Mesenchymal stem cell (in vitro differentiated cells and primary cell): ENCODE results near the gene DNAJC13.
A peak's percentile ranks its signal among the peaks of the same experiment; 100 is the strongest.

Source experiments
- DNase-seq: peaks from one replicate; pipeline ENCODE4 v3.0.0-alpha.2; 2013
- H2AFZ ChIP-seq: one replicate; pipeline ENCODE4 v1.6.1; 2013; ENCODE audit warnings: low read depth, mild to moderate bottlenecking, control low read depth, inconsistent platforms, low read length, moderate library complexity
- H2AK5ac ChIP-seq: 2 replicates; pipeline ENCODE4 v1.6.1; 2013; ENCODE audit warnings: low read length, moderate library complexity, mild to moderate bottlenecking, inconsistent platforms; ENCODE audit not compliant: severe bottlenecking
- H2BK120ac ChIP-seq: one replicate; pipeline ENCODE4 v1.6.1; 2013; ENCODE audit warnings: low read depth, mild to moderate bottlenecking, inconsistent platforms, low read length, moderate library complexity
- H2BK12ac ChIP-seq, 2 experiments: one replicate each; pipeline ENCODE4 v1.6.1; 2013; ENCODE audit warnings: inconsistent platforms in 2 of 2, low read length in 2 of 2, mild to moderate bottlenecking in 2 of 2, moderate library complexity in 2 of 2, control low read depth in 1 of 2
- H2BK15ac ChIP-seq: one replicate; pipeline ENCODE4 v1.6.1; 2013; ENCODE audit warnings: mild to moderate bottlenecking, low read depth, inconsistent platforms; ENCODE audit not compliant: poor library complexity, severe bottlenecking
- H2BK5ac ChIP-seq: 2 replicates; pipeline ENCODE4 v1.6.1; 2013; ENCODE audit warnings: low read depth, mild to moderate bottlenecking, low read length, control low read depth, inconsistent platforms; ENCODE audit not compliant: poor library complexity, severe bottlenecking
- H3K14ac ChIP-seq, 2 experiments: one replicate each; pipeline ENCODE4 v1.6.1; 2013; ENCODE audit warnings: inconsistent platforms in 2 of 2, low read length in 2 of 2, control low read depth in 1 of 2, mild to moderate bottlenecking in 1 of 2, moderate library complexity in 1 of 2
- H3K18ac ChIP-seq, 2 experiments: one replicate each; pipeline ENCODE4 v1.6.1; 2013; ENCODE audit warnings: inconsistent platforms in 2 of 2, low read length in 2 of 2, control low read depth in 1 of 2, low read depth in 1 of 2, mild to moderate bottlenecking in 1 of 2
- H3K23ac ChIP-seq, 2 experiments: one replicate each; pipeline ENCODE4 v1.6.1; 2013; ENCODE audit warnings: inconsistent platforms in 2 of 2, low read length in 2 of 2, mild to moderate bottlenecking in 2 of 2, moderate library complexity in 2 of 2, control low read depth in 1 of 2
- H3K27ac ChIP-seq: 2 replicates; pipeline ENCODE4 v1.5.1; 2013; ENCODE audit warnings: mild to moderate bottlenecking, moderate library complexity, low read length, control low read depth, inconsistent platforms; ENCODE audit not compliant: poor library complexity, severe bottlenecking
- H3K27me3 ChIP-seq, 2 experiments: 2 replicates each; pipeline versions ENCODE4 v1.6.1 to v1.7.0; 2013; ENCODE audit warnings: low read length in 2 of 2, mild to moderate bottlenecking in 2 of 2, moderate library complexity in 2 of 2, control low read depth in 1 of 2, inconsistent platforms in 1 of 2; ENCODE audit not compliant: control insufficient read depth in 1 of 2, insufficient read depth in 1 of 2
- H3K36me3 ChIP-seq, 2 experiments: 2 replicates each; pipeline versions ENCODE4 v1.6.1 to v1.7.0; 2013; ENCODE audit warnings: low read length in 2 of 2, control low read depth in 1 of 2, inconsistent platforms in 1 of 2, low read depth in 1 of 2, mild to moderate bottlenecking in 1 of 2; ENCODE audit not compliant: insufficient read depth in 2 of 2, control insufficient read depth in 1 of 2
- H3K4ac ChIP-seq, 2 experiments: one replicate each; pipeline ENCODE4 v1.6.1; 2013; ENCODE audit warnings: inconsistent platforms in 2 of 2, low read length in 2 of 2, mild to moderate bottlenecking in 2 of 2, moderate library complexity in 2 of 2, control low read depth in 1 of 2, low read depth in 1 of 2
- H3K4me1 ChIP-seq: 2 replicates; pipeline ENCODE4 v1.6.1; 2013; ENCODE audit warnings: low read depth, low read length, control low read depth; ENCODE audit not compliant: control insufficient read depth, insufficient read depth
- H3K4me2 ChIP-seq: 2 replicates; pipeline ENCODE4 v1.6.1; 2013; ENCODE audit warnings: low read length, mild to moderate bottlenecking, inconsistent platforms; ENCODE audit not compliant: poor library complexity, severe bottlenecking
- H3K4me3 ChIP-seq, 2 experiments: 2 replicates each; pipeline versions ENCODE4 v1.5.1 to v1.7.0; 2013; ENCODE audit warnings: low read length in 2 of 2, mild to moderate bottlenecking in 2 of 2, control low read depth in 1 of 2, low read depth in 1 of 2; ENCODE audit not compliant: insufficient read depth in 1 of 2
- H3K79me1 ChIP-seq: replicated peaks from 2 replicates; pipeline ENCODE4 v1.6.1; 2013; ENCODE audit warnings: mild to moderate bottlenecking, control low read depth, low read length, inconsistent platforms; ENCODE audit not compliant: poor library complexity, severe bottlenecking
- H3K9ac ChIP-seq: 2 replicates; pipeline ENCODE4 v1.7.0; 2013; ENCODE audit warnings: mild to moderate bottlenecking, low read length, moderate library complexity
- H3K9me3 ChIP-seq: 2 replicates; pipeline ENCODE4 v1.7.0; 2013; ENCODE audit warnings: mild to moderate bottlenecking, low read length; ENCODE audit not compliant: control insufficient read depth
- H4K8ac ChIP-seq: one replicate; pipeline ENCODE4 v1.6.1; 2013; ENCODE audit warnings: inconsistent platforms, mild to moderate bottlenecking, low read length, moderate library complexity
- H4K91ac ChIP-seq: one replicate; pipeline ENCODE4 v1.6.1; 2013; ENCODE audit warnings: mild to moderate bottlenecking, low read length, inconsistent platforms
- WGBS: methylation state at CpG from one replicate; pipeline ENCODE4 v1.1.7; 2013; ENCODE audit warnings: mixed read lengths; 5-methylcytosine and 5-hydroxymethylcytosine counted together

The DNAJC13 gene

GRCh38 chr3:132504375-132504933 is 87.2 kb downstream of the DNAJC13 start:
- H3K4ac ChIP-seq, result no peak overlapping the region
- H3K27ac ChIP-seq, result no peak overlapping the region
- no peak overlapping the region for H3K9ac ChIP-seq
- H2BK15ac ChIP-seq, result no peak overlapping the region
- DNase-seq, result no peak
- H2BK120ac ChIP-seq, result no peak overlapping the region
- H3K23ac ChIP-seq, result no peak overlapping the region
- H3K9me3 ChIP-seq, result no peaks in the 10 kb centered on the region
- H4K91ac ChIP-seq, result no peak overlapping the region
- no peaks in the 10 kb centered on the region for H3K27me3 ChIP-seq
- peaks cover 7 to 97% of the 10 kb centered on the region in 2 experiments for H3K36me3 ChIP-seq
- H3K79me1 ChIP-seq, result peaks cover 8% of the 10 kb centered on the region
- H2AFZ ChIP-seq, result no peak overlapping the region
- H3K14ac ChIP-seq, result no peak overlapping the region
- H2BK5ac ChIP-seq, result no peak overlapping the region
- H4K8ac ChIP-seq, result no peak overlapping the region
- H3K18ac ChIP-seq, result no peak overlapping the region
- H3K4me1 ChIP-seq, result no peaks in the 10 kb centered on the region
- no peak overlapping the region for H3K4me2 ChIP-seq
- H2AK5ac ChIP-seq, result no peak overlapping the region
- H2BK12ac ChIP-seq, result no peak overlapping the region
- no peak overlapping the region for H3K4me3 ChIP-seq

DNA sequence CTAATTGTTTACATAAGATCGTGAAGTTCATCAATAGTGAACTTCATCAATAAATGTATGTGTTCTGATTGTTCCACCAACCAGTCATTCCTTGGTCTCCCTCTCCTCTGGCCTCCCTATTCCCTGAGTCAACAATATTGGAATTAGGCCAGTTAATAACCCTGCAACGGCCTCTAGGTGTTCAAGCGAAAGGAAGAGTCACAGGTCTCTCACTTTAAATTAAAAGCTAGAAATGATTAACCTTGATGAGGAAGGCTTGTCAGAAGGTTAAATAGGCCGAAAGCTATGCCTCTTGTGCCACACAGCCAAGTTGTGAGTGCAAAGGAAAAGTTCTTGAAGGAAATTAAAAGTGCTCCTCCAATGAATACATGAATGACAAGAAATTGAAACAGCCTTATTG is 90.4 kb downstream of the DNAJC13 start:
- no peak overlapping the region for H3K4me3 ChIP-seq
- no peak overlapping the region for H2BK12ac ChIP-seq
- H3K9ac ChIP-seq, result no peak overlapping the region
- H3K9me3 ChIP-seq, result no peaks in the 10 kb centered on the region
- H4K8ac ChIP-seq, result no peak overlapping the region
- no peak overlapping the region for H2BK5ac ChIP-seq
- no peak overlapping the region for H2BK15ac ChIP-seq
- H3K14ac ChIP-seq, result no peak overlapping the region
- no peaks in the 10 kb centered on the region for H3K27me3 ChIP-seq
- H3K18ac ChIP-seq, result no peak overlapping the region
- 100% methylated on average over 4 of the region's 4 CpGs for WGBS
- no peak overlapping the region for H2AK5ac ChIP-seq
- no peak overlapping the region for H3K4ac ChIP-seq
- H3K4me1 ChIP-seq, result no peaks in the 10 kb centered on the region
- no peak overlapping the region for H3K27ac ChIP-seq
- H3K36me3 ChIP-seq, result peaks cover 3 to 97% of the 10 kb centered on the region in 2 experiments
- no peak overlapping the region for H2BK120ac ChIP-seq
- no peak overlapping the region for H2AFZ ChIP-seq
- no peak overlapping the region for H3K4me2 ChIP-seq
- no peak for DNase-seq
- H3K79me1 ChIP-seq, result peaks cover 10% of the 10 kb centered on the region
- H3K23ac ChIP-seq, result no peak overlapping the region
- no peak overlapping the region for H4K91ac ChIP-seq

DNA sequence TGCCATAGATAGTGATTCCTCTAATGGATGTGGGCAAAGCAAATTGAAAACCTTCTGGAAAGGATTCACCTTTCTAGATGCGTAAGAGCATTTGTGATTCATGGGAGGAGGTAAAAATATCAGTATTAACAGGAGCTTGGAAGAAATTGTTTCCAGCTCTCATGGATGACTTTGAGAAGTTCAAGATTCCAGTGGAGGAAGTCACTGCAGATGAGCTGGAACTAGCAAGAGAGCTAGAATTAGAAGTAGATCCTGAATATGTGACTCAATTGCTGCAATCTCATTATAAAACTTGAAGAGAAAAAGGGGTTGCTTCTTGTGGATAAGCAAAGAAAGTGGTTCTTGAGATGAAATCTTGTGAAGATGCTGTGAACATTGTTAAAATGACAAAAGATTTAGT is 91.8 kb downstream of the DNAJC13 start:
- H4K91ac ChIP-seq, result no peak overlapping the region
- H2BK120ac ChIP-seq, result no peak overlapping the region
- H3K18ac ChIP-seq, result no peak overlapping the region
- H2AFZ ChIP-seq, result no peak overlapping the region
- no peak overlapping the region for H3K27ac ChIP-seq
- no peak overlapping the region for H3K23ac ChIP-seq
- H3K4me2 ChIP-seq, result no peak overlapping the region
- WGBS, result 100% methylated on average over 1 of the region's 1 CpG
- no peak for DNase-seq
- H3K9ac ChIP-seq, result peak overlapping the region; percentile 33
- H3K4me3 ChIP-seq, result no peak overlapping the region
- no peak overlapping the region for H2BK15ac ChIP-seq
- no peak overlapping the region for H3K14ac ChIP-seq
- H3K27me3 ChIP-seq, result no peaks in the 10 kb centered on the region
- no peak overlapping the region for H3K4ac ChIP-seq
- no peak overlapping the region for H2AK5ac ChIP-seq
- no peak overlapping the region for H2BK5ac ChIP-seq
- no peaks in the 10 kb centered on the region for H3K9me3 ChIP-seq
- peaks cover 3 to 97% of the 10 kb centered on the region in 2 experiments for H3K36me3 ChIP-seq
- peaks cover 11% of the 10 kb centered on the region for H3K79me1 ChIP-seq
- no peak overlapping the region for H2BK12ac ChIP-seq
- no peak overlapping the region for H4K8ac ChIP-seq
- no peaks in the 10 kb centered on the region for H3K4me1 ChIP-seq

DNA sequence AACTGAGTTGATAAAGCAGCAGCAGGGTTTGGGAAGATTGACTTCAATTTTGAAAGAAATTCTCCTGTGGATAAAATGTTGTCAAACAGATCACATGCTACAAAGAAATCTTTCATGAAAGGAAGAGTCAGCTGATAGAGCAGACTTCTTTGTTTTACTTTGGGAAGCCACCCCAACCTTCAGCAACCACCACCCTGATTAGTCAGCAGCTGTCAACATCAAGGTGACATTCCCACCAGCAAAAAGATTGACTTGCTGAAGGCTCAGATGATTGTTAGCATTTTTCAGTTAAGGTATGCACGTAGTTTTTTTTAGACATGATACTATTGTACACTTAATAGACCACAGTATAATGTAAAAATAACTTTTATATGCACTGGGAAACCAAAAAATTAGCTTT is 92.2 kb downstream of the DNAJC13 start:
- H3K27ac ChIP-seq, result no peak overlapping the region
- peaks cover 3 to 97% of the 10 kb centered on the region in 2 experiments for H3K36me3 ChIP-seq
- H3K4ac ChIP-seq, result no peak overlapping the region
- H3K27me3 ChIP-seq, result no peaks in the 10 kb centered on the region
- peak overlapping the region; percentile 33 for H3K9ac ChIP-seq
- peaks cover 11% of the 10 kb centered on the region for H3K79me1 ChIP-seq
- H3K18ac ChIP-seq, result no peak overlapping the region
- H2BK15ac ChIP-seq, result no peak overlapping the region
- no peak overlapping the region for H3K14ac ChIP-seq
- H2AFZ ChIP-seq, result no peak overlapping the region
- H2AK5ac ChIP-seq, result no peak overlapping the region
- no peaks in the 10 kb centered on the region for H3K9me3 ChIP-seq
- no peak overlapping the region for H2BK12ac ChIP-seq
- H4K91ac ChIP-seq, result no peak overlapping the region
- no peak overlapping the region for H3K4me2 ChIP-seq
- H4K8ac ChIP-seq, result no peak overlapping the region
- no CpG with 5 or more reads among the region's 1 CpG for WGBS
- H2BK5ac ChIP-seq, result no peak overlapping the region
- DNase-seq, result no peak
- H3K4me1 ChIP-seq, result no peaks in the 10 kb centered on the region
- no peak overlapping the region for H3K4me3 ChIP-seq
- no peak overlapping the region for H2BK120ac ChIP-seq
- H3K23ac ChIP-seq, result no peak overlapping the region
